BE2C (cell line): ENCODE results near the gene LRRC52.

ENCODE experiments used
- DNase-seq: peaks from one replicate; pipeline ENCODE4 v3.0.0-alpha.2; 2020
- H3K27me3 ChIP-seq: fragments of 250-450 bp; sonication (Bioruptor Pico); 2 replicates; pipeline ENCODE4 v1.5.1; 2020; ENCODE audit warnings: mild to moderate bottlenecking
- H3K36me3 ChIP-seq: fragments of 250-450 bp; sonication (Bioruptor Pico); 2 replicates; pipeline ENCODE4 v1.5.1; 2020; ENCODE audit warnings: mild to moderate bottlenecking
- H3K4me1 ChIP-seq: fragments of 250-450 bp; sonication (Bioruptor Pico); 2 replicates; pipeline ENCODE4 v1.5.1; 2020
- H3K4me3 ChIP-seq: 2 replicates; pipeline ENCODE4 v1.5.1; 2011; ENCODE audit warnings: low read depth, low read length
- H3K9me3 ChIP-seq: fragments of 250-450 bp; sonication (Bioruptor Pico); 2 replicates; pipeline ENCODE4 v1.5.1; 2020
- CTCF ChIP-seq: IDR thresholded peaks from 2 replicates; pipeline ENCODE4 v1.5.1; 2012; ENCODE audit warnings: mild to moderate bottlenecking, low read depth, low read length

LRRC52 gene

GRCh38 chr1:165562571-165562970 is 18.8 kb downstream of the LRRC52 start:
- Histone ChIP-seq H3K36me3 (no peaks in the 10 kb centered on the region), H3K4me3 (no peak overlapping the region), H3K9me3 (no peaks in the 10 kb centered on the region), H3K4me1 (no peaks in the 10 kb centered on the region), H3K27me3 (peaks cover 12% of the 10 kb centered on the region; the same call in 1 of the 2 replicates)
- no peak for TF ChIP-seq CTCF
- no peak for DNase-seq

GRCh38 chr1:165563551-165563950 is 19.8 kb downstream of the LRRC52 start:
- Histone ChIP-seq H3K27me3 (peaks cover 12% of the 10 kb centered on the region), H3K4me1 (no peaks in the 10 kb centered on the region)
- no peak for DNase-seq

GRCh38 chr1:165564561-165564960 is 20.8 kb downstream of the LRRC52 start:
- peak; percentile 9 for DNase-seq
- no peaks in the 10 kb centered on the region for H3K9me3 ChIP-seq
- H3K4me3 ChIP-seq = no peak overlapping the region
- TF ChIP-seq CTCF = no peak
- H3K27me3 ChIP-seq = peaks cover 12% of the 10 kb centered on the region
- H3K4me1 ChIP-seq = no peaks in the 10 kb centered on the region
- H3K36me3 ChIP-seq = no peaks in the 10 kb centered on the region

More at GRCh38 chr1:165563551-165563950, 19.8 kb downstream of the LRRC52 start:
- Histone ChIP-seq H3K36me3 (no peaks in the 10 kb centered on the region), H3K9me3 (no peaks in the 10 kb centered on the region), H3K4me3 (no peak overlapping the region)
- TF ChIP-seq CTCF = no peak

GRCh38 chr1:165565751-165566490 is 22.1 kb downstream of the LRRC52 start:
- peaks cover 7% of the 10 kb centered on the region for H3K27me3 ChIP-seq
- no peak for DNase-seq
- no peak for TF ChIP-seq CTCF
- H3K36me3 ChIP-seq = no peaks in the 10 kb centered on the region
- H3K9me3 ChIP-seq = no peaks in the 10 kb centered on the region
- H3K4me3 ChIP-seq = no peak overlapping the region
- H3K4me1 ChIP-seq = no peaks in the 10 kb centered on the region

- Histone ChIP-seq H3K9me3 (no peaks in the 10 kb centered on the region), H3K36me3 (no peaks in the 10 kb centered on the region), H3K27me3 (no peaks in the 10 kb centered on the region; the same call in none of the 2 replicates), H3K4me3 (no peak overlapping the region), H3K4me1 (no peaks in the 10 kb centered on the region)
- TF ChIP-seq CTCF = no peak
- no peak for DNase-seq
Measured at GRCh38 chr1:165570078-165570477, 26.3 kb downstream of the LRRC52 start.

- no peak overlapping the region for H3K4me3 ChIP-seq
Measured at GRCh38 chr1:165573787-165574186, 30.0 kb downstream of the LRRC52 start.

More at GRCh38 chr1:165573787-165574186, 30.0 kb downstream of the LRRC52 start:
- DNase-seq = no peak
- H3K36me3 ChIP-seq = no peaks in the 10 kb centered on the region
- no peaks in the 10 kb centered on the region for H3K4me1 ChIP-seq
- H3K27me3 ChIP-seq = peaks cover 9% of the 10 kb centered on the region; the same call in 1 of the 2 replicates
- TF ChIP-seq CTCF = no peak
- H3K9me3 ChIP-seq = no peaks in the 10 kb centered on the region
